Airway epithelial cell (primary cell): ENCODE data around the gene CDC25A. TPM values are rescaled to one million over a fixed set of nuclear protein-coding genes. Genes with fewer than 3 reads are reported as not detected.

ENCODE experiments used
- total RNA-seq: library from RNA; depleted of rRNA; stranded (reverse); fragments of >200 nt; gene quantifications from 2 replicates; pipeline ENCODE4 v1.2.3, GENCODE V29; 2015

The CDC25A gene
- total RNA-seq, result 14.2 and 22.8 TPM in 2 replicates

GRCh38 chr3:48188266-48189201 lies at the start of gene CDC25A:
Gene CDC25A (minus strand): TSS chr3:48188417. CDS start chr3:48187947, 470 bp downstream.

GRCh38 chr3:48222616-48223513 lies 34.6 kb upstream of the CDC25A start, which contains the start of gene CAMP:
Gene CAMP (plus strand): TSS chr3:48223495. CDS start chr3:48223512, 17 bp downstream.

Other genes with a start within 250 kb of the CDC25A start
- 92.9 and 124 TPM in 2 replicates for gene MAP4, start 172.0 kb downstream of the CDC25A start, total RNA-seq
- not detected in 2 replicates for gene CAMP, start 35.1 kb upstream of the CDC25A start, total RNA-seq
- gene ZNF589, start 52.7 kb upstream of the CDC25A start, total RNA-seq, result 5.1 and 8.0 TPM in 2 replicates
- gene NME6, start 113.0 kb upstream of the CDC25A start, total RNA-seq, result 30.1 and 37.4 TPM in 2 replicates
- gene SPINK8, start 145.2 kb upstream of the CDC25A start, total RNA-seq, result not detected in 2 replicates
- not detected in 2 replicates for gene FBXW12, start 183.8 kb upstream of the CDC25A start, total RNA-seq
- 108 and 120 TPM in 2 replicates for gene PLXNB1, start 241.7 kb upstream of the CDC25A start, total RNA-seq